GM20000 (cell line): ENCODE measurements around the gene PSAP.
A peak's percentile ranks its signal among the peaks of the same experiment; 100 is the strongest.
"Not testable (repeated sequence)": the region's sequence is repeated elsewhere in the genome, so short reads cannot be mapped to it uniquely, and the experiment has no call there.

Source experiments
- DNase-seq: peaks from one replicate; pipeline ENCODE4 v3.0.0; 2012; ENCODE audit warnings: low spot score
- TF ChIP-seq, protein P1 (sequence below): IDR thresholded peaks from 2 replicates; pipeline ENCODE4 v1.5.1; 2012; ENCODE audit warnings: mild to moderate bottlenecking, control low read depth; ENCODE audit errors: extremely low read depth, missing control alignments

The PSAP gene

DNA sequence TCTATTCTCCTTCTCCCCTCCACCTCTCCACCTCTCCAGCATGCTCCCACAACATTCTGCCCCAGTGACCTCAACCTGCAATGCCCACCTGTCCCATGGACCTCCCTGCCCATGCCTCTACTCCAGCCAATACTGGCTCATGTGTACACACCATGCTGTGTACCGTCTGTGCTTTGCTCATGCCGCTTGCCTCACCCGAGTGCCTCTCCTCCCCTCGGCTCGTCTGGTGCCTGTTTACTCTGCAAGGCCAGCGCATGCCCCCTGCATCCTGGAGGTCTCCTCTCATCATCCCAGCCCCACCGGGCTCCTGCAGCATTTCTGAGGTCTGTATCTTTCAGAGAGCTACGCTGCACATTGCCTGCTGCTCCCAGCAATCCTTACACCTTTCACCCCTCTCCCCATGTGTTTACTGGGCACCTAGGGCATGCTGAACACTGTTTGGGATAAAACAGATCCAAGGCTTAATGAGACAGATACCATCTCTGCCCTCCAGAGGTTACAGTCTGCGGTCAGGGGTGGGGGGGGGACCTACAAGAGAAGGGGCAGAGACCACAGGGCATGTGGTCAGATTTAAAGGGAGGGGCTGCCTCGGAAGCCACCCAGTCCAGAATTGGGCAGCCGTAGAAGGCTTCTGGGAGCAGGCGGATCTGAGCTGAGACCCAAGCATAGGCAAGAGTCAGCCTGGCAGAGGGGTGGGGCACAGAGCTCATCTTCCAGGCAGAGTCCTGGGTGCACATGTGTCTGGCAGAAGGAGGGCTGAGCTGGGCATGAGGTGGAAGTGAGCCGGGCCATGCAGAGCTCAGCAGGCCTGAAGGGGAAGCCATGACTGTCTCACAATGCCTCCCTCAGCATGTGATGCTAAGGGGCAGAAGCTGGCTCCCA is 29.6 kb upstream of the PSAP start:
- TF ChIP-seq, protein P1, sequence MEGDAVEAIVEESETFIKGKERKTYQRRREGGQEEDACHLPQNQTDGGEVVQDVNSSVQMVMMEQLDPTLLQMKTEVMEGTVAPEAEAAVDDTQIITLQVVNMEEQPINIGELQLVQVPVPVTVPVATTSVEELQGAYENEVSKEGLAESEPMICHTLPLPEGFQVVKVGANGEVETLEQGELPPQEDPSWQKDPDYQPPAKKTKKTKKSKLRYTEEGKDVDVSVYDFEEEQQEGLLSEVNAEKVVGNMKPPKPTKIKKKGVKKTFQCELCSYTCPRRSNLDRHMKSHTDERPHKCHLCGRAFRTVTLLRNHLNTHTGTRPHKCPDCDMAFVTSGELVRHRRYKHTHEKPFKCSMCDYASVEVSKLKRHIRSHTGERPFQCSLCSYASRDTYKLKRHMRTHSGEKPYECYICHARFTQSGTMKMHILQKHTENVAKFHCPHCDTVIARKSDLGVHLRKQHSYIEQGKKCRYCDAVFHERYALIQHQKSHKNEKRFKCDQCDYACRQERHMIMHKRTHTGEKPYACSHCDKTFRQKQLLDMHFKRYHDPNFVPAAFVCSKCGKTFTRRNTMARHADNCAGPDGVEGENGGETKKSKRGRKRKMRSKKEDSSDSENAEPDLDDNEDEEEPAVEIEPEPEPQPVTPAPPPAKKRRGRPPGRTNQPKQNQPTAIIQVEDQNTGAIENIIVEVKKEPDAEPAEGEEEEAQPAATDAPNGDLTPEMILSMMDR = no peak
- no peak for DNase-seq

DNA sequence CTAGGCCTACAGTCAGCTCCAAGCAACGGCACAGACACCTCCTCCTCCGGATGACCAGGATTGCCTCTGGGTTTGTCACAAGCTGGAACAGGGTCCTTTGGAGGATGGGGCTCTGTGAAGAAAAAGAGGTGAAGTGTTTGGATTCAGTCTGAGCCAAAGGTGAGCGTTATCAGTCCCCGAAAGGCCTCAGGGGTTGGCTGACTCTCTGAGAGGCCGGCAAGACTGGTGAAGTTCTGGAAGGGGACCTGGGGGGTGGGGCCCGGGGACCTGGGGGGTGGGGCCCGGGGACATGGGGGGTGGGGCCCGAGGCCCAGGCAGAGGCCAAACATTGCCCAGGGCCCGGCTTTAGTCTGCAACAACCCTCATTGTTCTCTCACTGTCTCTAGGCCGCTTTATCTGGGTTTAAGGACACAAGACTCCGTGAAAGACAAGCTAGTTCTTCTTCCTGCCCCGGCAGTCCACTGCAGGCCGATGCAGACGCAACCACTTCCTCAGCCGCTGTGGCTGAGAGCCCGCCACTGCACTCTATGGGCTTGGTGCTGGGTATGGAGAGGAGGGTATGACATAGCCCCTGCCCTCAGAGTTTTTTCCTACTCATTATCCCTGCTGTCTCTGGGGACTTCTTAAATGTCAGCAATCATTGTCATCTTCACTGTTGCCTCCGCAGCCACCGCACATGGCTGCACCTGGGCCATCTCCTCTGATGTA is 27.4 kb upstream of the PSAP start:
- TF ChIP-seq, protein P1 = no peak
- no peak for DNase-seq

DNA sequence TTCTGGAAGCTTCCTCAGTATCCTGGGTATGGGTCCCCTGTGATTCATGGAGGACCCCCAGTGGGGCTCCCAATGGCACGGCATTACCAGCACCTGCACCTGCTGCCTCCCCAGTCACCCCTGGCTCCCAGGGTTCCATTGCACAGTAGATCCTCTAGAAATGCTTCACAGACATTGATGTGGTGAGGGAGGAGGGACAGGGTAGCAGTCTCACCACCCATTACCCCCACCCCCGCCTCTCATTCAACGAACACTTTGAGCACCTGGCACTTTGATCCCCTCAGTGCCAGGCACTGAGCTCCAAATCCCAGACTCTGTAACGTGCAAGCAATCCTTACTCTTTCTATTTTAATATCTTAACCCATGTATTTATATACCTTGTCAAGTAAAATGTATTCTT is 26.8 kb upstream of the PSAP start:
- TF ChIP-seq, protein P1 = no peak
- no peak for DNase-seq

DNA sequence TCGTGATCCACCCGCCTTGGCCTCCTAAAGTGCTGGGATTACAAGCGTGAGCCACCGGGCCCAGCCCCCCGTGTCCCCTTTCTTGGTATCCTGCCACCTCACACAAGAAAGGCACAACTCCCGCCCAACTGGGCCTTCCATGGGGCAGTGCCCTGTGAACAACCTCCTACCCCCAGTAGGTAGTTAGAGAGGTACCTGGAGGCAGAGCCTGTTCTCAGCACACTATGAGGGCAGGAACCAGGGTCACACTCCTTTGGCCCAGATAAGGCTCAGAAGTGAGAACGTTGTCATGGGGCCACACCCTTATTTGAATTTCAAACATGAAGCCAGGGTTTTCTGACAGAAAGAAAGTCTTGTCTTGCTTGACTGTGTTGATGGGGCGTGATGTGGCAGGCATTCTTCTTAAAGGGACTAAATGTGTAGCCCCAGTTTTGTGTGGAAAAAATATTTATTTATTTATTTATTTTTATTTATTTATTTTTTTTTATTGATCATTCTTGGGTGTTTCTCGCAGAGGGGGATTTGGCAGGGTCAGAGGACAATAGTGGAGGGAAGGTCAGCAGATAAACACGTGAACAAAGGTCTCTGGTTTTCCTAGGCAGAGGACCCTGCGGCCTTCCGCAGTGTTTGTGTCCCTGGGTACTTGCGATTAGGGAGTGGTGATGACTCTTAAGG is 23.8 kb upstream of the PSAP start:
- DNase-seq = peak; percentile 55

DNA sequence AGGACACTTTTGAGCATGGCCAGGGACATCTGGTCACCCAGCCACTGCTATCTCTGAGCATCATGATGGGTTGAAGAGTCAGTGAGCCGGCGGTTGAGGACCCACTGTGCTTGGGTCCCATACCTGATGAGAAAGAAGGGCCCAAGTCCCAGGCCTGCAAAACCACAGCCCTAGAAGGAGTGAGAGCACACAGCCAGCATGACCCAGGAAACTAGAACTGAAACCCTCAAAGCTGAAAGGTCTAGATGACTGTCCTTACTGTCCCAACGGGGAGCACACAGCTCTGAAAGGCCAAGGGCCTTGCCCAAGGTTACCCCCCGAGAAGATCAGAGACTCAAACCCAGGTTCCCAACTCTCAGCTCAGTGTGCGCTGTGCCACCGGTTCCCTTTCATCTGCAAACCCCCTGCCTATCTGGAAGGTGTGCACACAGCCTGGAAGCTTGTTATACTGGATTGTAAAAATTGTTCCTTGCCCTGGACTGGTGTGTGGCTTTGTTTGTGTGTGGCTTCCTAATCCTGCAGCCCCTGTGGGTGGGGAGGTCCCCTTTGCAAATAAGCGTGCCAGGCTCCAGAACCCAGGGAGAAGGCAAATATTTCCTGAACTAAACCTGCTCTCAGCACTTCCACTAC is 22.6 kb upstream of the PSAP start:
- peak; percentile 91 for DNase-seq
- TF ChIP-seq, protein P1 = no peak

DNA sequence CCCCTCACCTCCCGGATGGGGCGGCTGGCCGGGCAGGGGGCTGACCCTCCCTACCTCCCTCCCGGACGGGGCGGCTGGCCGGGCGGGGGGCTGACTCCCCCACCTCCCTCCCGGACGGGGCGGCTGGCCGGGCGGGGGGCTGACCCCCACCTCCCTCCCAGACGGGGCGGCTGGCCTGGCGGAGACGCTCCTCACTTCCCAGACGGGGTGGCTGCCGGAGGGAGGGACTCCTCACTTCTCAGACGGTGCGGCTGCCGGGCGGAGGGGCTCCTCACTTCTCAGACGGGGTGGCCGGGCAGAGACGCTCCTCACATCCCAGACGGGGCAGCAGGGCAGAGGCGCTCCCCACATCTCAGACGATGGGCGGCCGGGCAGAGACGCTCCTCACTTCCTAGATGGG is 18.6 kb upstream of the PSAP start:
- DNase-seq = not testable (repeated sequence)

DNA sequence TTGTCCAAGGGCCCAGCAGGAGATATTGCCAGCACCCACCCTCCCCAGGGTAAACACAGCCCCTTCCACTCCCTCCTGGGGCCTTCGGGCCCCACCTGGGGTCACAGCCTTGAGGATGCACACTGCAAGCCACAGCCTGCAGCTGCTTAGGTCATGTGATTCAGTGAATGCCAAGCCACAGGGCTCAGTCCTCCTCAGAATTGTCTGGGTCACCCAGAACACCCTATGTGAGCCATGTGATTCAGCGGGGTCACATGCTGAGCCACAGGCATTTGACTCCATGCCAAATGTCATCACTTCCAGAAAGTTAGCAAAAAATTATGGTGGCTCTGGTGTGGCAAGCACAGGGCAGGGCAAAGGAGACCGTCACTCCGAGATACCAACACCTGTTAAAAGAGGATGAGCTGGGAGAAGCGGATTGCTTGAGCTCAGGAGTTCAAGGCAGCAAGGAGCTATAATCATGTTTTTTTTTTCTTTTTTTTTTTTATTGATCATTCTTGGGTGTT is 17.2 kb upstream of the PSAP start:
- TF ChIP-seq, protein P1 = no peak
- no peak for DNase-seq
